ENCODE measurements around the gene CLDN6.

DNA sequence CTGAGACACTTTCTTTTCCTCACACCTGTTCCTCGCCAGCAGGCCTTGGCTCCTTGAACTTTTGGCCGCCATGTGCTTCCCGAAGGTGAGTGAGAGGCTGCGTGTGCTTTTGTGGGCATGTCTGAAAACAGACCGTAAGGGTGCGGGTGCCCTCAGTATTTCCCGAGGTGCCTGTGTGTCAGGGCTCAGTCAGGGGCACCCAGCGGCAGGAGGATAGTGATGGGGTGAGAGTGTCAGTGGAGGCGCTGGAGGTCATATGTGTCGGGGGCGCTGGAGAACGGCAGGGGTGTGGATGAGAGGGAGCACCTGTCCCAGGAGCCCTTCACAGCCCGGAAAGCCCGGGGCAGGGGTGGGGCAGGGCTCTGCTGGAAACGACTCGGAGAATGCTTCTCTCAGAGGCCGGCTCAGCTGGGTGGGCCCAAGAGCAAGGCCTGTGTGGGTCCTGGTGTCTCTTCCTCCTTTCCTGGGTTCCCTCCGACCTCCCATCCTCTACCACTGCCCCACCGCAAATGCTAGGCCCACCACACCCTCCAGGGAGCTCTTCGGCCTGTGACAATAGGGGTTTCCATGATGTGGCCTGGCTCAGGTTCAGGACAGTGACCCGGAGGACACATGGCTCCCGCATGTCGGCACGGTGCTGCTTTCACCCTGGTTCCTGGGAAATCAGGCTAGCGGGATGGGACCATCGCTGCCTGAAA lies 47.9 kb upstream of the CLDN6 start:
- TF ChIP-seq CTCF (IDR thresholded peaks at IDR 0.05) (no peak), POLR2A (IDR thresholded peaks at IDR 0.05) (no peak)

All from ovary (tissue), 3 donors.